ENCODE measurements around the gene LCP2. TPM values are rescaled to one million over a fixed set of nuclear protein-coding genes. Genes with fewer than 3 reads are reported as not detected.

Gene LCP2
- total and polyA plus RNA-seq, 5 donors = 3.0 to 10.9 (median 10.2) TPM

- ATAC-seq (no peak), DNase-seq (peak in 1 of 3 donors; percentile 45)
- Histone ChIP-seq H3K4me3 (ENCODE audit: low read length) (no peak overlapping the region), H3K9me3 (ENCODE audit: control insufficient read depth, low read length) (no peaks in the 10 kb centered on the region), H3K27me3 (ENCODE audit: control insufficient read depth, insufficient read depth) (no peaks in the 10 kb centered on the region), H3K4me1 (ENCODE audit: control insufficient read depth, insufficient read depth, low read length) (no peaks in the 10 kb centered on the region), H3K27ac (ENCODE audit: low read length) (no peak overlapping the region)
- 88% methylated on average over 15 of the region's 15 CpGs for WGBS
- intact Hi-C loops (cut with DNase I) = loop anchor here in 1 of 4 donors (10.0 kb wide), 2 partner anchors 74 to 144 kb away; no protein-coding TSS in a partner anchor
Measured at GRCh38 chr5:170270293-170271069, 27.1 kb downstream of the LCP2 start.

GRCh38 chr5:170269579-170269978 lies 28.0 kb downstream of the LCP2 start:
- intact Hi-C loops (cut with DNase I) = loop anchor here in 2 of 4 donors (5.0 kb wide), 2 partner anchors 73 to 153 kb away; no protein-coding TSS in a partner anchor
- ATAC-seq (peak in 1 of 2 donors; percentile 36), DNase-seq (no peak)
- Histone ChIP-seq H3K9me3 (ENCODE audit: control insufficient read depth, low read length) (no peaks in the 10 kb centered on the region), H3K4me1 (ENCODE audit: control insufficient read depth, insufficient read depth, low read length) (no peaks in the 10 kb centered on the region), H3K27me3 (ENCODE audit: control insufficient read depth, insufficient read depth) (no peaks in the 10 kb centered on the region), H3K4me3 (ENCODE audit: low read length) (no peak overlapping the region), H3K27ac (ENCODE audit: low read length) (no peak overlapping the region)
- 90% methylated on average over 7 of the region's 7 CpGs for WGBS

GRCh38 chr5:170268884-170269283 lies 28.7 kb downstream of the LCP2 start:
- H3K4me3 ChIP-seq (ENCODE audit: low read length) = no peak overlapping the region
- DNase-seq (no peak), ATAC-seq (peak; percentile 46 to 66)
- H3K4me1 ChIP-seq (ENCODE audit: control insufficient read depth, insufficient read depth, low read length) = no peaks in the 10 kb centered on the region
- WGBS = 63% methylated on average over 3 of the region's 3 CpGs
- no peaks in the 10 kb centered on the region for H3K9me3 ChIP-seq (ENCODE audit: control insufficient read depth, low read length)
- H3K27me3 ChIP-seq (ENCODE audit: control insufficient read depth, insufficient read depth) = no peaks in the 10 kb centered on the region
- intact Hi-C loops (cut with DNase I) = loop anchor here in 2 of 4 donors (5.0 kb wide), 2 partner anchors 73 to 153 kb away; no protein-coding TSS in a partner anchor
- H3K27ac ChIP-seq (ENCODE audit: low read length) = no peak overlapping the region

- H3K4me1 ChIP-seq (ENCODE audit: control insufficient read depth, insufficient read depth, low read length) = no peaks in the 10 kb centered on the region
- H3K4me3 ChIP-seq (ENCODE audit: low read length) = no peak overlapping the region
- WGBS = 34% methylated on average over 15 of the region's 15 CpGs
Measured at GRCh38 chr5:170268153-170268689, 29.4 kb downstream of the LCP2 start.

GRCh38 chr5:170267431-170268152 lies 30.0 kb downstream of the LCP2 start:
- Histone ChIP-seq H3K27me3 (ENCODE audit: control insufficient read depth, insufficient read depth) (no peaks in the 10 kb centered on the region), H3K4me1 (ENCODE audit: control insufficient read depth, insufficient read depth, low read length) (no peaks in the 10 kb centered on the region), H3K4me3 (ENCODE audit: low read length) (no peak overlapping the region), H3K9me3 (ENCODE audit: control insufficient read depth, low read length) (no peaks in the 10 kb centered on the region), H3K27ac (ENCODE audit: low read length) (no peak overlapping the region)
- DNase-seq (peak; percentile 75 to 88 (median 85)), ATAC-seq (peak; percentile 69 to 81)
- WGBS = 30% methylated on average over 16 of the region's 16 CpGs
- intact Hi-C loops (cut with DNase I) = loop anchor here in 2 of 4 donors (5.0 kb wide), 2 partner anchors 75 to 155 kb away; no protein-coding TSS in a partner anchor

More at GRCh38 chr5:170268153-170268689, 29.4 kb downstream of the LCP2 start:
- ATAC-seq (no peak), DNase-seq (peak in 1 of 3 donors; percentile 55)
- Histone ChIP-seq H3K9me3 (ENCODE audit: control insufficient read depth, low read length) (no peaks in the 10 kb centered on the region), H3K27me3 (ENCODE audit: control insufficient read depth, insufficient read depth) (no peaks in the 10 kb centered on the region), H3K27ac (ENCODE audit: low read length) (no peak overlapping the region)
- intact Hi-C loops (cut with DNase I) = loop anchor here in 2 of 4 donors (5.0 kb wide), 2 partner anchors 74 to 154 kb away; no protein-coding TSS in a partner anchor

- DNase-seq (peak in 1 of 3 donors; percentile 60), ATAC-seq (no peak)
- no peaks in the 10 kb centered on the region for H3K4me1 ChIP-seq (ENCODE audit: control insufficient read depth, insufficient read depth, low read length)
- no peaks in the 10 kb centered on the region for H3K9me3 ChIP-seq (ENCODE audit: control insufficient read depth, low read length)
- intact Hi-C loops (cut with DNase I) = loop anchor here in 2 of 4 donors (5.0 kb wide), 2 partner anchors 76 to 156 kb away; no protein-coding TSS in a partner anchor
- no peak overlapping the region for H3K27ac ChIP-seq (ENCODE audit: low read length)
- 66% methylated on average over 17 of the region's 17 CpGs for WGBS
- no peak overlapping the region for H3K4me3 ChIP-seq (ENCODE audit: low read length)
- no peaks in the 10 kb centered on the region for H3K27me3 ChIP-seq (ENCODE audit: control insufficient read depth, insufficient read depth)
Measured at GRCh38 chr5:170266570-170267381, 30.8 kb downstream of the LCP2 start.

GRCh38 chr5:170265522-170265921 lies 32.1 kb downstream of the LCP2 start:
- 39% methylated on average over 5 of the region's 5 CpGs for WGBS
- ATAC-seq = peak; percentile 75 to 85
- Histone ChIP-seq H3K27me3 (ENCODE audit: control insufficient read depth, insufficient read depth) (no peaks in the 10 kb centered on the region), H3K27ac (ENCODE audit: low read length) (no peak overlapping the region), H3K4me3 (ENCODE audit: low read length) (no peak overlapping the region), H3K4me1 (ENCODE audit: control insufficient read depth, insufficient read depth, low read length) (no peaks in the 10 kb centered on the region), H3K9me3 (ENCODE audit: control insufficient read depth, low read length) (no peaks in the 10 kb centered on the region)
- intact Hi-C loops (cut with DNase I) = loop anchor here in 2 of 4 donors (5.0 kb wide), 2 partner anchors 77 to 157 kb away; no protein-coding TSS in a partner anchor
- peak; percentile 50 to 81 (median 76) for DNase-seq

- Histone ChIP-seq H3K27me3 (ENCODE audit: control insufficient read depth, insufficient read depth) (no peaks in the 10 kb centered on the region), H3K4me1 (ENCODE audit: control insufficient read depth, insufficient read depth, low read length) (no peaks in the 10 kb centered on the region), H3K9me3 (ENCODE audit: control insufficient read depth, low read length) (no peaks in the 10 kb centered on the region), H3K4me3 (ENCODE audit: low read length) (no peak overlapping the region), H3K27ac (ENCODE audit: low read length) (no peak overlapping the region)
- DNase-seq = no peak
- intact Hi-C loops (cut with DNase I) = no loop called here
- 61% methylated on average over 4 of the region's 4 CpGs for WGBS
- no peak for ATAC-seq
Measured at GRCh38 chr5:170263906-170264305, 33.7 kb downstream of the LCP2 start.

- no peak for ATAC-seq
- H3K27ac ChIP-seq (ENCODE audit: low read length) = no peak overlapping the region
- peak in 1 of 3 donors; percentile 26 for DNase-seq
- no peaks in the 10 kb centered on the region for H3K9me3 ChIP-seq (ENCODE audit: control insufficient read depth, low read length)
- no peak overlapping the region for H3K4me3 ChIP-seq (ENCODE audit: low read length)
- WGBS = 85% methylated on average over 15 of the region's 15 CpGs
- H3K4me1 ChIP-seq (ENCODE audit: control insufficient read depth, insufficient read depth, low read length) = no peaks in the 10 kb centered on the region
- intact Hi-C loops (cut with DNase I) = no loop called here
- no peaks in the 10 kb centered on the region for H3K27me3 ChIP-seq (ENCODE audit: control insufficient read depth, insufficient read depth)
Measured at GRCh38 chr5:170262061-170263045, 35.2 kb downstream of the LCP2 start.

All from right cardiac atrium (tissue), 5 donors.